ENCODE data around the gene NTN5.

GRCh38 chr19:48702701-48703100 is 29.9 kb upstream of the NTN5 start:
- TF ChIP-seq, protein P1, sequence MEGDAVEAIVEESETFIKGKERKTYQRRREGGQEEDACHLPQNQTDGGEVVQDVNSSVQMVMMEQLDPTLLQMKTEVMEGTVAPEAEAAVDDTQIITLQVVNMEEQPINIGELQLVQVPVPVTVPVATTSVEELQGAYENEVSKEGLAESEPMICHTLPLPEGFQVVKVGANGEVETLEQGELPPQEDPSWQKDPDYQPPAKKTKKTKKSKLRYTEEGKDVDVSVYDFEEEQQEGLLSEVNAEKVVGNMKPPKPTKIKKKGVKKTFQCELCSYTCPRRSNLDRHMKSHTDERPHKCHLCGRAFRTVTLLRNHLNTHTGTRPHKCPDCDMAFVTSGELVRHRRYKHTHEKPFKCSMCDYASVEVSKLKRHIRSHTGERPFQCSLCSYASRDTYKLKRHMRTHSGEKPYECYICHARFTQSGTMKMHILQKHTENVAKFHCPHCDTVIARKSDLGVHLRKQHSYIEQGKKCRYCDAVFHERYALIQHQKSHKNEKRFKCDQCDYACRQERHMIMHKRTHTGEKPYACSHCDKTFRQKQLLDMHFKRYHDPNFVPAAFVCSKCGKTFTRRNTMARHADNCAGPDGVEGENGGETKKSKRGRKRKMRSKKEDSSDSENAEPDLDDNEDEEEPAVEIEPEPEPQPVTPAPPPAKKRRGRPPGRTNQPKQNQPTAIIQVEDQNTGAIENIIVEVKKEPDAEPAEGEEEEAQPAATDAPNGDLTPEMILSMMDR (conservative IDR thresholded peaks at IDR 0.05; ENCODE audit: low read depth, low read length) = no peak
- no peak for TF ChIP-seq POLR2A (IDR thresholded peaks at IDR 0.05; ENCODE audit: low read depth, low read length)
- TF ChIP-seq SMC3 (IDR thresholded peaks at IDR 0.05; ENCODE audit: low read depth, low read length) = no peak
- TF ChIP-seq FOS (IDR thresholded peaks at IDR 0.05; ENCODE audit: low read depth, low read length) = no peak
- TF ChIP-seq ELK1 (IDR thresholded peaks at IDR 0.05; ENCODE audit: borderline replicate concordance, low read depth, low read length) = no peak
- TF ChIP-seq USF2 (IDR thresholded peaks at IDR 0.05; ENCODE audit: low read depth, low read length) = no peak
- TF ChIP-seq BHLHE40 (IDR thresholded peaks at IDR 0.05; ENCODE audit: low read depth, low read length) = no peak
- TF ChIP-seq MAFK (IDR thresholded peaks at IDR 0.05; ENCODE audit: low read depth, low read length) = no peak
- no peak for TF ChIP-seq CEBPB (IDR thresholded peaks at IDR 0.05; ENCODE audit: low read depth, low read length)
- no peak for TF ChIP-seq RFX5 (IDR thresholded peaks at IDR 0.05; ENCODE audit: low read depth, low read length)
- no peak for TF ChIP-seq MAZ (IDR thresholded peaks at IDR 0.05; ENCODE audit: borderline replicate concordance, low read depth, low read length)

All from IMR-90 (cell line).